ENCODE results near the gene JAK1. TPM values are rescaled to one million over a fixed set of nuclear protein-coding genes. Genes with fewer than 3 reads are reported as not detected.
"Not testable (repeated sequence)": the region's sequence is repeated elsewhere in the genome, so short reads cannot be mapped to it uniquely, and the experiment has no call there.

The JAK1 gene
- total RNA-seq, 1 experiment from 2014 or later: 27.8 TPM

DNA sequence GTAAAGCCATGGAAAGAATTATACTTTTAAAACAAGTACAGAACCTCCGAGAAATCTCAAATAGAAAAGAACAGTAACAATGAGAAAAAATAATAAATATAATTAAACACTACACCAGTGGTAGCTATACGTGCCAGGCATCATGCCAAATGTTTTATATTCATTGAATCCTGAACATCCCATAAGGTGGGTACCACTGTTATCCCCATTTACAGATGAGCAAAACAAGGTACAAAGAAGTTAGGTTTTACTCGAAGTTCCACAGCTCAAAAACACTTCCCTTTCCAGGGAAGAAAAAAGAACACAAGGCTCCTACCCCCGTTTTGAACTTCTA lies 33.4 kb downstream of the JAK1 start:
- H3K9me3 Mint-ChIP-seq: peaks cover 12% of the 10 kb centered on the region
- no peak overlapping the region for H3K4me3 Mint-ChIP-seq
- ChIA-PET CTCF (interaction anchor here (1.0 to 1.6 kb wide), 2 partner anchors 55 to 276 kb away, joined by 3 read pairs; no protein-coding TSS in a partner anchor), POLR2A (no interaction called here)
- TF ChIP-seq ZNF281 (CRISPR knock-in tag; IDR thresholded peaks at IDR 0.05) (no peak), ZNF532 (CRISPR knock-in tag; IDR thresholded peaks at IDR 0.05; ENCODE audit: borderline replicate concordance) (no peak), CBFB (CRISPR knock-in tag; IDR thresholded peaks at IDR 0.05; ENCODE audit: low read depth) (no peak), ZNF416 (CRISPR knock-in tag; IDR thresholded peaks at IDR 0.05) (no peak), SMAD4 (CRISPR knock-in tag; IDR thresholded peaks at IDR 0.05) (no peak), MYBL2 (CRISPR knock-in tag; IDR thresholded peaks at IDR 0.05) (no peak), GTF2I (CRISPR knock-in tag; conservative IDR thresholded peaks at IDR 0.05) (no peak), USF2 (CRISPR knock-in tag; IDR thresholded peaks at IDR 0.05) (no peak), EMX1 (CRISPR knock-in tag; IDR thresholded peaks at IDR 0.05) (no peak), KAT7 (CRISPR knock-in tag; IDR thresholded peaks at IDR 0.05; ENCODE audit: borderline replicate concordance) (no peak)
- TF ChIP-seq, protein P1, sequence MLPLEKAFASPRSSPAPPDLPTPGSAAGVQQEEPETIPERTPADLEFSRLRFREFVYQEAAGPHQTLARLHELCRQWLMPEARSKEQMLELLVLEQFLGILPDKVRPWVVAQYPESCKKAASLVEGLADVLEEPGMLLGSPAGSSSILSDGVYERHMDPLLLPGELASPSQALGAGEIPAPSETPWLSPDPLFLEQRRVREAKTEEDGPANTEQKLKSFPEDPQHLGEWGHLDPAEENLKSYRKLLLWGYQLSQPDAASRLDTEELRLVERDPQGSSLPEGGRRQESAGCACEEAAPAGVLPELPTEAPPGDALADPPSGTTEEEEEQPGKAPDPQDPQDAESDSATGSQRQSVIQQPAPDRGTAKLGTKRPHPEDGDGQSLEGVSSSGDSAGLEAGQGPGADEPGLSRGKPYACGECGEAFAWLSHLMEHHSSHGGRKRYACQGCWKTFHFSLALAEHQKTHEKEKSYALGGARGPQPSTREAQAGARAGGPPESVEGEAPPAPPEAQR (CRISPR knock-in tag; IDR thresholded peaks at IDR 0.05): no peak
- TF ChIP-seq, protein P2, sequence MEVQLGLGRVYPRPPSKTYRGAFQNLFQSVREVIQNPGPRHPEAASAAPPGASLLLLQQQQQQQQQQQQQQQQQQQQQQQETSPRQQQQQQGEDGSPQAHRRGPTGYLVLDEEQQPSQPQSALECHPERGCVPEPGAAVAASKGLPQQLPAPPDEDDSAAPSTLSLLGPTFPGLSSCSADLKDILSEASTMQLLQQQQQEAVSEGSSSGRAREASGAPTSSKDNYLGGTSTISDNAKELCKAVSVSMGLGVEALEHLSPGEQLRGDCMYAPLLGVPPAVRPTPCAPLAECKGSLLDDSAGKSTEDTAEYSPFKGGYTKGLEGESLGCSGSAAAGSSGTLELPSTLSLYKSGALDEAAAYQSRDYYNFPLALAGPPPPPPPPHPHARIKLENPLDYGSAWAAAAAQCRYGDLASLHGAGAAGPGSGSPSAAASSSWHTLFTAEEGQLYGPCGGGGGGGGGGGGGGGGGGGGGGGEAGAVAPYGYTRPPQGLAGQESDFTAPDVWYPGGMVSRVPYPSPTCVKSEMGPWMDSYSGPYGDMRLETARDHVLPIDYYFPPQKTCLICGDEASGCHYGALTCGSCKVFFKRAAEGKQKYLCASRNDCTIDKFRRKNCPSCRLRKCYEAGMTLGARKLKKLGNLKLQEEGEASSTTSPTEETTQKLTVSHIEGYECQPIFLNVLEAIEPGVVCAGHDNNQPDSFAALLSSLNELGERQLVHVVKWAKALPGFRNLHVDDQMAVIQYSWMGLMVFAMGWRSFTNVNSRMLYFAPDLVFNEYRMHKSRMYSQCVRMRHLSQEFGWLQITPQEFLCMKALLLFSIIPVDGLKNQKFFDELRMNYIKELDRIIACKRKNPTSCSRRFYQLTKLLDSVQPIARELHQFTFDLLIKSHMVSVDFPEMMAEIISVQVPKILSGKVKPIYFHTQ (CRISPR knock-in tag; IDR thresholded peaks at IDR 0.05): no peak
- DNase-seq (ENCODE audit: low spot score) (no peak), ATAC-seq (no peak)
- H3K27ac Mint-ChIP-seq: no peak overlapping the region; the same call in 1 of the 2 replicates
- H3K36me3 Mint-ChIP-seq: peaks cover 4% of the 10 kb centered on the region; the same call in 1 of the 2 replicates
- H3K4me1 Mint-ChIP-seq: peaks cover 34% of the 10 kb centered on the region
- H3K27me3 Mint-ChIP-seq (ENCODE audit: low read depth): no peaks in the 10 kb centered on the region

GRCh38 chr1:64930640-64931039 lies 35.7 kb downstream of the JAK1 start:
- ATAC-seq; CTCF ChIA-PET; H3K4me3 Mint-ChIP-seq; H3K27me3 Mint-ChIP-seq (ENCODE audit: low read depth); H3K36me3 Mint-ChIP-seq; H3K27ac Mint-ChIP-seq; POLR2A ChIA-PET; DNase-seq (ENCODE audit: low spot score): not testable (repeated sequence)
- Mint-ChIP-seq H3K4me1 (peaks cover 56% of the 10 kb centered on the region), H3K9me3 (peaks cover 12% of the 10 kb centered on the region)

All from WTC11 (cell line).